ENCODE data around the gene CCT6A.
"Not testable (repeated sequence)": the region's sequence is repeated elsewhere in the genome, so short reads cannot be mapped to it uniquely, and the experiment has no call there.

CCT6A gene

GRCh38 chr7:56087445-56087844 lies 35.9 kb downstream of the CCT6A start:
- Histone ChIP-seq H4K20me1 (ENCODE audit: low read depth, low read length) (no peaks in the 10 kb centered on the region), H3K27ac (ENCODE audit: low read depth, low read length) (no peak overlapping the region), H3K79me2 (ENCODE audit: insufficient read depth, low read length) (no peaks in the 10 kb centered on the region), H3K9me2 (replicated peaks; ENCODE audit: insufficient read depth, low read length) (no peaks in the 10 kb centered on the region), H3K27me3 (ENCODE audit: low read length) (no peaks in the 10 kb centered on the region), H3K9ac (ENCODE audit: low read length) (no peak overlapping the region), H2AFZ (ENCODE audit: low read depth, low read length, severe bottlenecking) (no peak overlapping the region), H3K4me2 (ENCODE audit: low read depth, low read length, poor library complexity, severe bottlenecking) (no peak overlapping the region), H3K4me3 (ENCODE audit: insufficient read depth, low read length, poor library complexity, severe bottlenecking) (no peak overlapping the region), H3F3A (ENCODE audit: insufficient read depth) (no peaks in the 10 kb centered on the region), H3K36me3 (ENCODE audit: low read length) (no peaks in the 10 kb centered on the region), H3K9me3 (ENCODE audit: insufficient read depth, low read length) (no peaks in the 10 kb centered on the region)
- no peak for TF ChIP-seq CTCF (IDR thresholded peaks at IDR 0.05; ENCODE audit: insufficient read depth, low read length, poor library complexity, severe bottlenecking)
- no peak for TF ChIP-seq EZH2phosphoT487 (conservative IDR thresholded peaks at IDR 0.05; ENCODE audit: low read length)

GRCh38 chr7:56091591-56091990 lies 40.0 kb downstream of the CCT6A start:
- TF ChIP-seq CTCF (IDR thresholded peaks at IDR 0.05; ENCODE audit: insufficient read depth, low read length, poor library complexity, severe bottlenecking) = no peak
- no peak for TF ChIP-seq EZH2phosphoT487 (conservative IDR thresholded peaks at IDR 0.05; ENCODE audit: low read length)
- H3K36me3 ChIP-seq (ENCODE audit: low read length) = no peaks in the 10 kb centered on the region
- H3K9me2 ChIP-seq (replicated peaks; ENCODE audit: insufficient read depth, low read length) = no peaks in the 10 kb centered on the region
- no peaks in the 10 kb centered on the region for H3K9me3 ChIP-seq (ENCODE audit: insufficient read depth, low read length)
- H3K27ac ChIP-seq (ENCODE audit: low read depth, low read length) = no peak overlapping the region
- H4K20me1 ChIP-seq (ENCODE audit: low read depth, low read length) = no peaks in the 10 kb centered on the region
- no peaks in the 10 kb centered on the region for H3K27me3 ChIP-seq (ENCODE audit: low read length)
- no peaks in the 10 kb centered on the region for H3F3A ChIP-seq (ENCODE audit: insufficient read depth)
- no peak overlapping the region for H3K4me2 ChIP-seq (ENCODE audit: low read depth, low read length, poor library complexity, severe bottlenecking)
- no peak overlapping the region for H3K9ac ChIP-seq (ENCODE audit: low read length)
- H3K4me3 ChIP-seq (ENCODE audit: insufficient read depth, low read length, poor library complexity, severe bottlenecking) = no peak overlapping the region
- no peaks in the 10 kb centered on the region for H3K79me2 ChIP-seq (ENCODE audit: insufficient read depth, low read length)
- H2AFZ ChIP-seq (ENCODE audit: low read depth, low read length, severe bottlenecking) = no peak overlapping the region

- not testable (repeated sequence) for H3K27ac ChIP-seq (ENCODE audit: low read depth, low read length); H3K4me3 ChIP-seq (ENCODE audit: insufficient read depth, low read length, poor library complexity, severe bottlenecking); H3K9me3 ChIP-seq (ENCODE audit: insufficient read depth, low read length); H3K9me2 ChIP-seq (replicated peaks; ENCODE audit: insufficient read depth, low read length); H3K79me2 ChIP-seq (ENCODE audit: insufficient read depth, low read length); H4K20me1 ChIP-seq (ENCODE audit: low read depth, low read length); H3K36me3 ChIP-seq (ENCODE audit: low read length); H2AFZ ChIP-seq (ENCODE audit: low read depth, low read length, severe bottlenecking); H3K9ac ChIP-seq (ENCODE audit: low read length); H3F3A ChIP-seq (ENCODE audit: insufficient read depth); H3K27me3 ChIP-seq (ENCODE audit: low read length); H3K4me2 ChIP-seq (ENCODE audit: low read depth, low read length, poor library complexity, severe bottlenecking)
These were observed 40.8 kb downstream of the CCT6A start for GRCh38 chr7:56092388-56092787.

- Histone ChIP-seq H3K79me2 (ENCODE audit: insufficient read depth, low read length) (no peaks in the 10 kb centered on the region), H3F3A (ENCODE audit: insufficient read depth) (peaks cover 5% of the 10 kb centered on the region), H3K9ac (ENCODE audit: low read length) (no peak within 1 kb of the TSS), H2AFZ (ENCODE audit: low read depth, low read length, severe bottlenecking) (no peak within 1 kb of the TSS), H3K4me3 (ENCODE audit: insufficient read depth, low read length, poor library complexity, severe bottlenecking) (no peak within 1 kb of the TSS), H3K9me3 (ENCODE audit: insufficient read depth, low read length) (no peaks in the 10 kb centered on the region), H3K36me3 (ENCODE audit: low read length) (no peaks in the 10 kb centered on the region), H3K27me3 (ENCODE audit: low read length) (no peaks in the 10 kb centered on the region), H3K27ac (ENCODE audit: low read depth, low read length) (no peak within 1 kb of the TSS), H4K20me1 (ENCODE audit: low read depth, low read length) (no peaks in the 10 kb centered on the region), H3K9me2 (replicated peaks; ENCODE audit: insufficient read depth, low read length) (no peaks in the 10 kb centered on the region), H3K4me2 (ENCODE audit: low read depth, low read length, poor library complexity, severe bottlenecking) (no peak within 1 kb of the TSS)
- no peak for TF ChIP-seq EZH2phosphoT487 (conservative IDR thresholded peaks at IDR 0.05; ENCODE audit: low read length)
- no peak for TF ChIP-seq CTCF (IDR thresholded peaks at IDR 0.05; ENCODE audit: insufficient read depth, low read length, poor library complexity, severe bottlenecking)
These were observed 41.4 kb downstream of the CCT6A start, which contains the start of gene PHKG1 for GRCh38 chr7:56092789-56093531. TSS of gene PHKG1 (minus strand) at chr7:56092952. CDS start at chr7:56088941, 4,011 bp downstream.

All from SU-DHL-6 (cell line).